OCI-M1 (cell line): Measurements from ENCODE around the gene SIRT6.
A peak's percentile ranks its signal among the peaks of the same experiment; 100 is the strongest.
"Not testable (repeated sequence)": the region's sequence is repeated elsewhere in the genome, so short reads cannot be mapped to it uniquely, and the experiment has no call there.

Experiments
- DNase-seq: peaks from one replicate; lab custom pipeline; 2025; lab: John Stamatoyannopoulos, UW

Gene SIRT6

DNA sequence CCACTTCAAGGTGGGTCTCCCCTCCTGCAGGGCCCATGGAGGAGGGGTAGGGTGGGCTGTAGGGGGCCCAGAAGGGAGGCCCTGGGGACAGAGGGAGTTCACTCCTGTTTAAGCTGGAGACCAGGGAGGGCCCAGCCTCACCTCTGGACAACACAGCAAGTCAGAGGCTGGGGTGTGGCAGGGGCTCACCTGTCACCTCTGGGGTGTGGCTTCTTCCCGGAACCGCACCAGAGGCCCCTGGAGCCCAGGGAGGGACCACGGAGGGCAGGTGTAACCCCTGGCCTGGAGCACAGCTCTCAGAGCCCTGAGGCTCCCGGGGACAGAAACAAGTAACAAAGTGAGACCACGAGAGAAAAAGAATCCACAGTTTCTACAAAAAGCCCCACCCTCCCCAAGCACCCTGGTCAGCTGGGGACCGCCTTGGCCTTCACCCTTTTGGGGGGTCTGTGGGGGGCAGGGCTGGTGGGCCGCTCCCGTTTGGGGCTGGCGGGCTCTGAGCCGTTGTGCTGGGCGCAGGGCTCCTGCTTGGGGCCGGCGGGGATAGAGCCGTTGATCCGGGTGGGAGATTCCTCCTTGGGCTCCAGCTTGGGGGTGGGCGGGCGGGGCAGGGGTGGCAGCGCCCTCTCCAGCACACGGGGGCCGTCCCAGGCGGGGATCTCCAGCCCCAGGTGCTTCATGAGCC lies 8.0 kb downstream of the SIRT6 start:
- DNase-seq = no peak

DNA sequence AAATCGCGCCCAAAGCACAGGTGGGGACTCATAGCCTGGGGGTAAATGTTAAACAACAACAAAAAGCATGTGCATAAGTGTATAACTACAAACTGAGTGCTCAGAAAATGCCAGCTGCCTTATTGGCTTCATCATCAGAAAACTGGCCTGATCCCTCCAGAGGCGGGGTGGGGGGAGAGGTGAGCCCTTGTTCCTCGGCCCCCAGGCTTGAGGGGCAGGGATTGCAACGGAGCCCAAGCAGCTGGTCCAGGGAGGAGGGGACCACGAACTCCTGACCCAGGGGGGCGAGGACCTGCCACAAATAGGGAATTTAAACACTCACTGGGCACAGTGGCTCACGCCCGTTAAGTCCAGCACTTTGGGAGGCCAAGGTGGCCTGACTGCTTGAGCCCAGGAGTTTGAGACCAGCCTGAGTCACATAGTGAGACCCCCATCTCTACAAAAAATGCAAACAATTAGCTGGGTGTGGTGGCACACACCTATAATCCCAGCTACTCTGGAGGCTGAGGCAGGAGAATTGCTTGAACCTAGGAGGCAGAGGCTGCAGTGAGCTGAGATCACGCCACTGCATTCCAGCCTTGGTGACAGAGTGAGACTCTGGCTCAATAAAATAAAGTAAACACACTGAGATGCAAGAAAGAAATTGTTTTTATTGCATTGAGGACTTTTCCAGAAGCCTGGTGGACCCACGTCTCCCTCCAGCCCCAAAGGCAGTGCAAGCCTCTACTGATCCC lies 8.7 kb downstream of the SIRT6 start:
- DNase-seq = no peak

- DNase-seq = peak; percentile 43
These were observed 9.4 kb downstream of the SIRT6 start for GRCh38 chr19:4172861-4173473.

GRCh38 chr19:4171676-4172075 lies 10.7 kb downstream of the SIRT6 start:
- DNase-seq = no peak

DNA sequence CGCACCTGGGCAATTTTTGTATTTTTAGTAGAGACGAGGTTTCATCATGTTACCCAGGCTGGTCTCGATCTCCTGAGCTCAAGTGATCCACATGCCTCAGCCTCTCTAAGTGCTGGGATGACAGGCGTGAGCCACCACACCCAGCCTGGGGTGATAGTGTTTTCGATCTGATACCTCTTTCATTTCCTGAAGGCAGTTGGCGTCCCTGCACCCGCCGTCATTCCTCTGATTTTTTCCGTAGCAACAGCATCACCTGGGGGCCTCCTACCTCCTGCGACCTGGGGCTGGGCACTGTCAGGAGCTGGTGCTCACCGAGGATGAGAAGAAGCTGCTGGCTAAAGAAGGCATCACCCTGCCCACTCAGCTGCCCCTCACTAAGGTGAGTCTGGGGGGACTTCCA lies 18.1 kb downstream of the SIRT6 start:
- no peak for DNase-seq

DNA sequence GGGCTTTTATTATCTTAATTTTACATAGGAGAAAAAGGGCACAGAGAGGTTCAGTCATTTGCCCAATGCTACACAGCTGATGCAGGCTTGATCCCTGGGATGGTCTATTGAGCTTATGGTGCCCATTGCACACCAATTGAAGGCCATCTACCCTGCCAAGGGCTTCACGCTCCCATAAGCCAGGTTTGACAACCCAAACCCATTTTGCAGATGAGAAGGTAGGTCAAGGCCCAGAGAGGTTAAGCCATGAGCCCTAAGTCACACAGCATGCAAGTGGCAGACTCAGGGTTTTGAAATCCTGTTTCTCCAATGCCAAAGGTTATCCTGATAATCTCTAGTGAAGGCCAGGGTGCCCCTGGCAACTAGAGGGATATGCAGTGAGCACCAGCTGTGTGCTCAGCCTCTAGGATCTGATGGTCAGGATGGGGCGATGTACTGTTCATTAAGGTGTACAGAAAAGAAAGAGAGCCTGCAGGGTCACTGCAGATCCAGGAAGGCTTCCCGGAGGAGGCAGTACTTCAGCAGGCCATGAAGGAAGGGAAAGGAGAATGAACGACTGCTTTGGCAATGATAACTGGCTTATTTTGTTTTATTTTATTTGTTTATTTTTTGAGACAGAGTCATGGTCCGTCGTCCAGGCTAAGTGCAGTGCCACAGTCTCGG lies 20.8 kb downstream of the SIRT6 start:
- no peak for DNase-seq

GRCh38 chr19:4157971-4158370 lies 24.4 kb downstream of the SIRT6 start:
- not testable (repeated sequence) for DNase-seq

DNA sequence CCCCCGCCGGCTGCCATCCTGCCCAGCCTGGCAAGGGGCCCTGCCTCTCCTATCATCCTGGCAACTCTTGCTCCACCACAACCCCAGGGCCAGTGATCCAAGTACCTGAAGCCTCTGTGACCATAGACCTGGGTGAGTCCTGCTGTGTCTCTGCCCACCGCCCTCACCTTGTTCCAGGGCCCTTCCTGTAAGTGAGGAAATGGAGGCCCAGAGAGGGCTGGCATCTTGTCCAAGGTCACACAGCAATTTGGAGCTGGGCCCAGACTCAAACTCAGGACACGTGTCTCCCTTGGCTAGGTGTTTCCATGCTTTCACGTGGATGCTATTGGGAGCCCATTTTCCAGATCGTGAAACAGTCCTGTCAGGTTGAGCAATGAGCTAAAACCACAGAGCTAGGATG lies 25.2 kb downstream of the SIRT6 start:
- no peak for DNase-seq

DNA sequence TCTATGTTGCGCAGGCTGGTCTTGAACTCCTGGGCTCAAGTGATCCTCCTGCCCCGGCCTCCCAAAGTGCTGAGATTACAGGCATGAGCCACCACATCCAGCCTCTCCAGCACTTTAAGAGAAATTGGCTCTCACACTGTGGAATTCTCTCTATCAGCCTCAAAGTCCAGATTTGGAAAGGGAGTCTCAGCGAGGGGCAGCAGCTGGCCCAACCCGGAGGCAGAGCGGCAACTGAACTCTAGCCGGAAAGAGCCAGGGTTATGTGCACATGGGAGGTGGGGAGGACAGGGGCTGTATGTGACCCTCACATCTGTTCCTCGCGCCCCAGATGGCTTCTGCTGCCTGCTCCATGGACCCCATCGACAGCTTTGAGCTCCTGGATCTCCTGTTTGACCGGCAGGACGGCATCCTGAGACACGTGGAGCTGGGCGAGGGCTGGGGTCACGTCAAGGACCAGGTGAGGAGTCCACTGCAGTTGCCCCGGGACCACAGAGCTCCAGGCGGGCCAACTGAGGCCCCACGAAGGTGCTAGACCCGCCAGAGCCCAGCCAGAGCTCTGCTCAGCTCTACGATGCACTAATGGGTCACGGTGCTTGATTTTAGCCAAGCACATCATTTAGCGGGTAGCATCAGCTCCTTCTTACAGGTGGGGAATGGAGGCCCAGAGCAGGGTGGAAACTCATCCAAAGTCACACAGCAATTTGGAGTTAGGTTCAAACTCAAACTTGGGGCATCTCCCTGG lies 27.6 kb downstream of the SIRT6 start:
- DNase-seq = no peak

GRCh38 chr19:4152241-4152998 lies 29.9 kb downstream of the SIRT6 start:
- no peak for DNase-seq

DNA sequence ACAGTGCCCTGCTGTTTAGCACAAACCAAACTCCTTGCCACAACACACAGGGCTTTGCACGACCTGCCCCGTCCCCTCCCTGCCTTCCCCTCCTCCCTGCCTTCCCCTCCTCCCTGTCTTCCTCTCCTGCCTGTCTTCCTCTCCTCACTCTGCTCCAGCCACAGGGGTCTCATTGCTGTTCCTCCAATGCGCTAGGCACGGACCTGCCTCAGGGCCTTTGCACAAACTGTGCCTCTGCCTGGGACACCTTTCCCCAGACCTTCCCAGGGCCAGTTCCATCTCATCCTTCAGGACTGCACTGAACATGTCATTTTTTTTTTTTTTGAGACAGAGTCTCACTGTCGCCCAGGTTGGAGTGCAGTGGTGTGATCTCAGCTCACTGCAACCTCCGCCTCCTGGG lies 30.7 kb downstream of the SIRT6 start:
- DNase-seq = no peak

DNA sequence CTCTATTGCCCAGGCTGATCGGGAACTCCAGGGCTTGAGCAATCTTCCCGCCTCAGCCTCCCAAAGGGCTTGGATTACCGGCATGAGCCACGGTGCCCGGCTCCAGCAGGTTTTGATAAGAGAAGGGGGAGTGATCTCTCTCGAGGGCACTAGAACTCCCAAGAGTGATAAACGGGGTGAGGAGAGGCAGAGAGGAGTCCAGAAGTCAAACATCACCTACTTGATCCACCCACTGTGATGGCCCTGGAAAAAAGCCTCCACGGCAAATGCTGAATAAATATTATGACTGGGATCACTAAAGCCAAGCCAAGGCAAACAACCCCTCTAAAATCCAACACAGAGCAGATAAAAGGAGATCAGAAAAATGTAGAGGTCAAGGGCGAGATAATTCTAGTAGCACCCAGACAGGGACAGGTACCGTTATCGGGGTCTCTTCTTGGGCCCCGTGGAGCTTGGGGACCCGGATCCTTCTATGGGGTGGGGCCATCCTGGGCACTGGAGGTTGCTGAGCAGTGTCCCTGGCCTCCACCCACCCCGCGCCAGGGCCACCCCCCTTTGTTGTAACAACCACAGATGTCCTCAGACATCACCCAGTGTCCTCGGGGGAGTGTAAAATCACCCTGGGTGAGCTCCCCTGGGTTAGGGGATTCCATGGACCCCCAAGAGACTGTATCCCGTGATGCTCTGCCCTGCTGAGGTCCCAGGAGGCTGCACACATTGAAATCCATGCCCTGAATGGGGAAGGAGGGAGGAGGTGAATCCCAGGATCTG lies 32.7 kb downstream of the SIRT6 start:
- no peak for DNase-seq

DNA sequence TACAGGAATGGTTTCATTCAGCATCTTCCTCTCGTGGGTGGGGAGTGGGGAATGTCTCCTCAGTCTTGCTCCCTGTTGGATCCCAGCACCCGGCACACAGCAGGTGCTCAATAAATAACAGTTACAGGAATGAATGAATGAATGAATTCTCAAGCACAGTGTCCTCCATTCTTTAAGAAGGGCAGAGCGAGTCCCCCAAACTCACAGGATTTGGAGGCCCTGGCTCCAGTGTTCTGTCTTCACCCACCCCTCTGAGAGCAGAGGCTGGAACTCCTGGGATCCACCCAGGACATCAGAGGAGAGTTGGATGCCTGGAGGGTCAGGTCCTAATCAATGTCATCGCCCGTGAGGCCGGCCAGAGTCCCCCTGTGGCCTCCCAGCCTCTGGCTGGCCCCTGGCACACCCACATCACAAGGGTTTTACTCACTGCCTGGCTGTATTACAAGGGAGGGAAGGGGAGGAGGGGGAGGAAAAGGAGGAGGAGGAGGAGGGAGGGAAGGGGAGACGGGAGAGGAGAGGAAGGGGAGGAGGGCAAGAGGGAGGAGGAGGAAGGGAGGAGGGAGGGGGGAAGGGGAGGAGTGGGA lies 37.6 kb downstream of the SIRT6 start:
- DNase-seq = peak; percentile 70

GRCh38 chr19:4142916-4143315 lies 39.4 kb downstream of the SIRT6 start:
- DNase-seq = not testable (repeated sequence)

DNA sequence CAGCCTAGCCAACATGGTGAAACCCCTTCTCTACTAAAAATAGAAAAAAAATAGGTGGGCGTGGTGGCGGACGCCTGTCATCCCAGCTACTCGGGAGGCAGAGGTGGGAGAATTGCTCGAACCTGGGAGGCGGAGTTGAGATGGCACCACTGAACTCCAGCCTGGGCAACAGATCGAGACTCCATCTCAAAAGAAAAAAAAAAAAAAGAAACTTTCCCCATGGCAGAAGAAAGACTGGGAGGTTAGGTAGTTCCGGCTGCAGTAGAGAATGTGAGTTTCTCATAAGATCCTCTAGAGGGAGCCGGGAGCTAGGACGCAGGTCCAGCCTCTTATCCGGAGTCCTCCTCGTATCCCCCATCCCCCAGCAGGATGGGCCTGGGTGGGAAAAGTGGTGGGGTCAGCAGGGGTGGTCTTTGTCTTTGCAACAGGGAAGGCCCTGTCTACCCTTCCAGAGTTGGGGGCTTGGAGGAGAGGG lies 42.1 kb downstream of the SIRT6 start:
- peak; percentile 64 for DNase-seq

- peak; percentile 81 for DNase-seq
These were observed 42.6 kb downstream of the SIRT6 start for GRCh38 chr19:4139614-4140236.

GRCh38 chr19:4138445-4138844 lies 43.9 kb downstream of the SIRT6 start:
- DNase-seq = no peak

- DNase-seq = no peak
These were observed 45.7 kb downstream of the SIRT6 start for GRCh38 chr19:4136680-4137088.

GRCh38 chr19:4135386-4135785 lies 47.0 kb downstream of the SIRT6 start:
- not testable (repeated sequence) for DNase-seq
